SK-N-SH (cell line): ENCODE data around the gene GPHB5. TPM values are rescaled to one million over a fixed set of nuclear protein-coding genes. Genes with fewer than 3 reads are reported as not detected.

Source experiments
- CTCF ChIA-PET: fragments of 300-600, 350-600 bp; formaldehyde crosslinking; extraction: SDS; loops from one replicate; lab custom pipeline; 2021; lab: Yijun Ruan, JAX
- POLR2A ChIA-PET: fragments of 350-600 bp; sonication (Branson Sonifier 250); formaldehyde crosslinking; extraction: SDS; loops from one replicate; lab custom pipeline; 2020; ENCODE audit warnings: antibody characterized with exemption, inconsistent platforms; lab: Yijun Ruan, JAX
- DNase-seq: peaks from one replicate; pipeline ENCODE4 v3.0.0; 2012
- H2AFZ ChIP-seq: fragments of 200-600 bp; sonication (generic); 2 replicates; pipeline ENCODE4 v1.8.1; 2016; ENCODE audit warnings: antibody characterized with exemption, mild to moderate bottlenecking, low read depth
- H3F3A ChIP-seq: fragments of 200-600 bp; sonication (generic); replicated peaks from 2 replicates; pipeline ENCODE3; 2016; ENCODE audit warnings: antibody characterized with exemption, mild to moderate bottlenecking; ENCODE audit not compliant: insufficient read depth
- H3K27ac ChIP-seq, 2 experiments: fragments of 200-500 bp in 1 of 2; fragments of 200-600 bp in 1 of 2; sonication (Bioruptor generic) in 1 of 2; sonication (generic), shearing (Covaris generic) in 1 of 2; 2 replicates each; pipeline versions ENCODE4 v1.5.1 to v1.6.1; 2014 to 2016; ENCODE audit warnings: low read depth in 2 of 2, inconsistent platforms in 1 of 2, low read length in 1 of 2, mild to moderate bottlenecking in 1 of 2, mixed read lengths in 1 of 2
- H3K27me3 ChIP-seq: fragments of 200-600 bp; sonication (generic), shearing (Covaris generic); 2 replicates; pipeline ENCODE4 v1.6.1; 2016; ENCODE audit warnings: mixed run types; ENCODE audit not compliant: insufficient read depth
- H3K36me3 ChIP-seq, 2 experiments: fragments of 200-500 bp in 1 of 2; fragments of 200-600 bp in 1 of 2; sonication (Bioruptor generic) in 1 of 2; sonication (generic) in 1 of 2; replicated peaks in 1 of 2; 2 replicates each; pipeline versions ENCODE3 to v1.5.1; 2014 to 2016; ENCODE audit warnings: low read length in 1 of 2, mild to moderate bottlenecking in 1 of 2; ENCODE audit not compliant: insufficient read depth in 2 of 2, control insufficient read depth in 1 of 2
- H3K4me1 ChIP-seq, 2 experiments: fragments of 200-500 bp in 1 of 2; fragments of 200-600 bp in 1 of 2; sonication (Bioruptor generic) in 1 of 2; sonication (generic), shearing (Covaris generic) in 1 of 2; 2 replicates each; pipeline versions ENCODE4 v1.5.1 to v1.6.1; 2014 to 2016; ENCODE audit warnings: low read depth in 1 of 2, low read length in 1 of 2, mixed run types in 1 of 2; ENCODE audit not compliant: insufficient read depth in 2 of 2, control insufficient read depth in 1 of 2
- H3K4me2 ChIP-seq: fragments of 200-600 bp; sonication (generic), shearing (Covaris generic); 2 replicates; pipeline ENCODE4 v1.6.1; 2017; ENCODE audit warnings: mixed run types
- H3K4me3 ChIP-seq, 2 experiments: fragments of 200-500 bp in 1 of 2; fragments of 200-600 bp in 1 of 2; sonication (Bioruptor generic) in 1 of 2; sonication (generic), shearing (Covaris generic) in 1 of 2; 2 replicates each; pipeline versions ENCODE4 v1.5.1 to v1.8.1; 2014 to 2016; ENCODE audit warnings: low read depth in 2 of 2, inconsistent platforms in 1 of 2, low read length in 1 of 2, mild to moderate bottlenecking in 1 of 2, mixed read lengths in 1 of 2, moderate library complexity in 1 of 2
- H3K79me2 ChIP-seq: fragments of 200-600 bp; sonication (generic); 2 replicates; pipeline ENCODE4 v1.8.1; 2017; ENCODE audit warnings: mild to moderate bottlenecking; ENCODE audit not compliant: insufficient read depth
- H3K9ac ChIP-seq: fragments of 200-600 bp; sonication (generic); 2 replicates; pipeline ENCODE4 v1.6.1; 2017; ENCODE audit warnings: mixed run types
- H3K9me2 ChIP-seq: fragments of 200-600 bp; sonication (generic); 2 replicates; pipeline ENCODE4 v1.6.1; 2017; ENCODE audit warnings: mixed run types
- H3K9me3 ChIP-seq: fragments of 200-600 bp; sonication (generic); 2 replicates; pipeline ENCODE4 v1.6.1; 2017; ENCODE audit warnings: mixed run types, mild to moderate bottlenecking, moderate library complexity
- H4K20me1 ChIP-seq: fragments of 200-600 bp; sonication (generic); 2 replicates; pipeline ENCODE4 v1.6.1; 2017; ENCODE audit warnings: mild to moderate bottlenecking, mixed run types; ENCODE audit not compliant: insufficient read depth
- ELF1 ChIP-seq: IDR thresholded peaks from 2 replicates; pipeline ENCODE4 v1.4.0; 2012
- EZH2phosphoT487 ChIP-seq: fragments of 200-600 bp; sonication (generic); IDR thresholded peaks from 2 replicates; pipeline ENCODE4 v1.6.1; 2017; ENCODE audit warnings: low read depth, mixed run types, mild to moderate bottlenecking, antibody characterized with exemption, moderate library complexity, borderline replicate concordance
- FOSL2 ChIP-seq: IDR thresholded peaks from 2 replicates; pipeline ENCODE4 v1.4.0; 2012; ENCODE audit warnings: low read depth, mild to moderate bottlenecking, moderate library complexity, borderline replicate concordance
- FOXJ3 ChIP-seq: sonication (generic); formaldehyde crosslinking; IDR thresholded peaks from 2 replicates; pipeline ENCODE4 v1.5.1; 2020; ENCODE audit warnings: mild to moderate bottlenecking, missing genetic modification reagents
- FOXM1 ChIP-seq: IDR thresholded peaks from 2 replicates; pipeline ENCODE4 v1.4.0; 2012; ENCODE audit warnings: low read depth, mild to moderate bottlenecking
- GABPA ChIP-seq: IDR thresholded peaks from 2 replicates; pipeline ENCODE4 v1.4.0; 2012; ENCODE audit warnings: low read depth, mild to moderate bottlenecking
- JUND ChIP-seq: IDR thresholded peaks from 2 replicates; pipeline ENCODE4 v1.4.0; 2012
- MAX ChIP-seq: IDR thresholded peaks from 2 replicates; pipeline ENCODE4 v1.4.0; 2012; ENCODE audit warnings: low read depth
- MEF2A ChIP-seq: IDR thresholded peaks from 2 replicates; pipeline ENCODE4 v1.4.0; 2012; ENCODE audit warnings: low read depth, borderline replicate concordance
- NRF1 ChIP-seq: IDR thresholded peaks from 2 replicates; pipeline ENCODE4 v1.6.1; 2012; ENCODE audit warnings: low read depth, mild to moderate bottlenecking, low read length
- POLR2AphosphoS5 ChIP-seq: IDR thresholded peaks from 2 replicates; pipeline ENCODE4 v1.6.1; 2012; ENCODE audit warnings: low read depth, low read length
- RCOR1 ChIP-seq: fragments of 150-350 bp; IDR thresholded peaks from 2 replicates; pipeline ENCODE4 v1.6.1; 2017; ENCODE audit warnings: antibody characterized with exemption, low read length
- REST ChIP-seq: IDR thresholded peaks from 2 replicates; pipeline ENCODE4 v1.6.1; 2012; ENCODE audit warnings: mild to moderate bottlenecking, low read depth, low read length, moderate library complexity
- RXRA ChIP-seq: IDR thresholded peaks from 2 replicates; pipeline ENCODE4 v1.4.0; 2012; ENCODE audit warnings: low read depth, mild to moderate bottlenecking, borderline replicate concordance
- TAF1 ChIP-seq: IDR thresholded peaks from 2 replicates; pipeline ENCODE4 v1.6.1; 2012; ENCODE audit warnings: low read depth, mild to moderate bottlenecking, low read length, moderate library complexity, borderline replicate concordance
- TEAD4 ChIP-seq: IDR thresholded peaks from 2 replicates; pipeline ENCODE4 v1.4.0; 2012; ENCODE audit warnings: mild to moderate bottlenecking, borderline replicate concordance; ENCODE audit not compliant: insufficient read depth
- WGBS: methylation state at CpG from one replicate; pipeline ENCODE4 v1.1.6; 2017; ENCODE audit warnings: low lambda C conversion rate; 5-methylcytosine and 5-hydroxymethylcytosine counted together
- polyA plus RNA-seq, 3 experiments: library from polyadenylated mRNA; depleted of rRNA; stranded (reverse); fragments of >200 nt; gene quantifications; 2 replicates each; pipeline ENCODE4 v1.2.3, GENCODE V29; 2012

The GPHB5 gene
- polyA plus RNA-seq, 1 of the 3 experiments (the other 2 are of a cell fraction): not detected

GRCh38 chr14:63361790-63362189 is 43.1 kb upstream of the GPHB5 start:
- no peaks in the 10 kb centered on the region for H3K36me3 ChIP-seq
- POLR2A ChIA-PET: no interaction called here
- no peaks in the 10 kb centered on the region for H3K9me2 ChIP-seq
- no peak overlapping the region for H3K4me3 ChIP-seq
- no peaks in the 10 kb centered on the region for H3K4me1 ChIP-seq
- no peak for DNase-seq
- H3K27me3 ChIP-seq: no peaks in the 10 kb centered on the region
- no peaks in the 10 kb centered on the region for H3K9me3 ChIP-seq
- no peaks in the 10 kb centered on the region for H4K20me1 ChIP-seq
- no peak for TF ChIP-seq MAX
- no peak for TF ChIP-seq TAF1
- no peak for TF ChIP-seq POLR2AphosphoS5
- no peak for TF ChIP-seq TEAD4
- 90% methylated on average over 2 of the region's 4 CpGs for WGBS
- H3K4me2 ChIP-seq: no peak overlapping the region
- H3K9ac ChIP-seq: no peak overlapping the region
- no peak overlapping the region for H3K27ac ChIP-seq
- no peaks in the 10 kb centered on the region for H3F3A ChIP-seq
- H3K79me2 ChIP-seq: no peaks in the 10 kb centered on the region
- CTCF ChIA-PET: no interaction called here
- no peak overlapping the region for H2AFZ ChIP-seq

GRCh38 chr14:63357841-63358240 is 39.1 kb upstream of the GPHB5 start:
- DNase-seq: no peak
- POLR2A ChIA-PET: no interaction called here
- no peak overlapping the region for H2AFZ ChIP-seq
- H3K4me3 ChIP-seq: no peak overlapping the region
- no peaks in the 10 kb centered on the region for H3K9me3 ChIP-seq
- H3K4me1 ChIP-seq: no peaks in the 10 kb centered on the region
- H3K36me3 ChIP-seq: no peaks in the 10 kb centered on the region
- no peak overlapping the region for H3K27ac ChIP-seq
- H3K9me2 ChIP-seq: no peaks in the 10 kb centered on the region
- H3F3A ChIP-seq: no peaks in the 10 kb centered on the region
- H4K20me1 ChIP-seq: no peaks in the 10 kb centered on the region
- no peak overlapping the region for H3K9ac ChIP-seq
- TF ChIP-seq RXRA (no peak), MEF2A (no peak), FOXM1 (no peak), FOXJ3 (CRISPR knock-in tag) (no peak), TEAD4 (no peak), NRF1 (no peak), ELF1 (no peak)
- TF ChIP-seq, all 33 proteins: peak for 0
- Histone ChIP-seq H3K27me3 (no peaks in the 10 kb centered on the region), H3K79me2 (no peaks in the 10 kb centered on the region), H3K4me2 (no peak overlapping the region)
- CTCF ChIA-PET: no interaction called here
- 46% methylated on average over 2 of the region's 7 CpGs for whole genome bisulfite sequencing

GRCh38 chr14:63345826-63346225 is 27.1 kb upstream of the GPHB5 start:
- TF ChIP-seq POLR2AphosphoS5 (no peak), RCOR1 (no peak), NRF1 (no peak), EZH2phosphoT487 (no peak), GABPA (no peak), TAF1 (no peak), JUND (no peak), REST (no peak), FOSL2 (no peak)
- Histone ChIP-seq H3F3A (peaks cover 5% of the 10 kb centered on the region), H3K27me3 (no peaks in the 10 kb centered on the region), H2AFZ (no peak overlapping the region), H3K36me3 (no peaks in the 10 kb centered on the region), H4K20me1 (no peaks in the 10 kb centered on the region), H3K4me1 (peaks cover 0 to 9% of the 10 kb centered on the region in 2 experiments; a peak in 1 of 4 replicates), H3K9ac (no peak overlapping the region), H3K9me2 (no peaks in the 10 kb centered on the region), H3K4me3 (no peak overlapping the region), H3K79me2 (no peaks in the 10 kb centered on the region), H3K4me2 (no peak overlapping the region), H3K27ac (no peak overlapping the region), H3K9me3 (no peaks in the 10 kb centered on the region)
- no peak for DNase-seq
- CTCF ChIA-PET: interaction anchor here (1.0 kb wide), 1 partner anchor 171 kb away, joined by 3 read pairs; no protein-coding TSS in a partner anchor
- POLR2A ChIA-PET: no interaction called here
- 42% methylated on average over 3 of the region's 3 CpGs for WGBS
